BE2C (cell line): Measurements from ENCODE around the gene DNAJB8.
A peak's percentile ranks its signal among the peaks of the same experiment; 100 is the strongest.

Experiments used
- DNase-seq: peaks from one replicate; pipeline ENCODE4 v3.0.0-alpha.2; 2020
- H3K27me3 ChIP-seq: fragments of 250-450 bp; sonication (Bioruptor Pico); 2 replicates; pipeline ENCODE4 v1.5.1; 2020; ENCODE audit warnings: mild to moderate bottlenecking
- H3K36me3 ChIP-seq: fragments of 250-450 bp; sonication (Bioruptor Pico); 2 replicates; pipeline ENCODE4 v1.5.1; 2020; ENCODE audit warnings: mild to moderate bottlenecking
- H3K4me1 ChIP-seq: fragments of 250-450 bp; sonication (Bioruptor Pico); 2 replicates; pipeline ENCODE4 v1.5.1; 2020
- H3K4me3 ChIP-seq: 2 replicates; pipeline ENCODE4 v1.5.1; 2011; ENCODE audit warnings: low read depth, low read length
- H3K9me3 ChIP-seq: fragments of 250-450 bp; sonication (Bioruptor Pico); 2 replicates; pipeline ENCODE4 v1.5.1; 2020
- CTCF ChIP-seq: IDR thresholded peaks from 2 replicates; pipeline ENCODE4 v1.5.1; 2012; ENCODE audit warnings: mild to moderate bottlenecking, low read depth, low read length

DNAJB8 gene

GRCh38 chr3:128462931-128463330 is 3.8 kb downstream of the DNAJB8 start:
- Histone ChIP-seq H3K4me1 (peaks cover 53% of the 10 kb centered on the region), H3K36me3 (no peaks in the 10 kb centered on the region), H3K9me3 (no peaks in the 10 kb centered on the region), H3K27me3 (no peaks in the 10 kb centered on the region), H3K4me3 (no peak overlapping the region)
- no peak for TF ChIP-seq CTCF
- no peak for DNase-seq

GRCh38 chr3:128462341-128462910 is 4.3 kb downstream of the DNAJB8 start:
- no peaks in the 10 kb centered on the region for H3K27me3 ChIP-seq
- no peak for DNase-seq
- peaks cover 53% of the 10 kb centered on the region for H3K4me1 ChIP-seq
- H3K9me3 ChIP-seq, result no peaks in the 10 kb centered on the region
- TF ChIP-seq CTCF, result no peak
- H3K36me3 ChIP-seq, result no peaks in the 10 kb centered on the region
- H3K4me3 ChIP-seq, result no peak overlapping the region

GRCh38 chr3:128461731-128462130 is 5.0 kb downstream of the DNAJB8 start:
- no peak overlapping the region for H3K4me3 ChIP-seq
- H3K36me3 ChIP-seq, result no peaks in the 10 kb centered on the region
- peak; percentile 17; the same call in 1 of the 2 replicates for TF ChIP-seq CTCF
- peaks cover 47% of the 10 kb centered on the region for H3K4me1 ChIP-seq
- no peak for DNase-seq
- no peaks in the 10 kb centered on the region for H3K9me3 ChIP-seq
- H3K27me3 ChIP-seq, result no peaks in the 10 kb centered on the region

- Histone ChIP-seq H3K9me3 (no peaks in the 10 kb centered on the region), H3K4me1 (peaks cover 50% of the 10 kb centered on the region), H3K4me3 (peak overlapping the region; percentile 18), H3K36me3 (peaks cover 10% of the 10 kb centered on the region), H3K27me3 (no peaks in the 10 kb centered on the region)
- TF ChIP-seq CTCF, result no peak
- no peak for DNase-seq
Observed at GRCh38 chr3:128459461-128459820, 7.2 kb downstream of the DNAJB8 start.

GRCh38 chr3:128458746-128459460 is 7.8 kb downstream of the DNAJB8 start:
- Histone ChIP-seq H3K27me3 (no peaks in the 10 kb centered on the region), H3K36me3 (peaks cover 10% of the 10 kb centered on the region), H3K9me3 (no peaks in the 10 kb centered on the region), H3K4me1 (peaks cover 50% of the 10 kb centered on the region), H3K4me3 (peak overlapping the region; percentile 18; the same call in 1 of the 2 replicates)
- DNase-seq, result peak; percentile 92
- TF ChIP-seq CTCF, result no peak

- no peak for TF ChIP-seq CTCF
- no peak for DNase-seq
- Histone ChIP-seq H3K4me3 (no peak overlapping the region), H3K4me1 (peaks cover 55% of the 10 kb centered on the region), H3K9me3 (no peaks in the 10 kb centered on the region), H3K36me3 (peaks cover 10% of the 10 kb centered on the region), H3K27me3 (no peaks in the 10 kb centered on the region)
Observed at GRCh38 chr3:128457937-128458336, 8.8 kb downstream of the DNAJB8 start.
